ENCODE measurements around the gene TAF1C.

Gene TAF1C

DNA sequence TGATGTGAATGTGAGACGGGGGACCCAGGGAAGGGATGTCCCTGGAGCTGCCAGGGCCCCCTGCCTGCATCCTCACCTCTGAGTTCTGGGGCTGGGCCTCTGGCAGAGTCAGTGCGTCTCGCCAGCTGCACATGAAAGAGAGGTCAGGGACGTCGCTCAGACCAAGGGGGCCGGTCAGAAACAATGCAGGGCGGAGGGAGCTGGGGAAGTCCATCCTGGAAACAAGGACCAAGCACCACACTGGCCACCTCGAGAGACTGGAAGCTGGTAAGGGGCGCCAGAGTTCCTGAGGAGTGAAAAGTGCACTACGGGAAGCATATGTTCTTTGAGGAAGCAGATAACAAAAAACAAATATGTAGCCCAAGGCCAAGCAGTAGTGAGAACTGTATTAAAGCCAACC is 2.1 kb downstream of the TAF1C start:
- TF ChIP-seq, protein P1, sequence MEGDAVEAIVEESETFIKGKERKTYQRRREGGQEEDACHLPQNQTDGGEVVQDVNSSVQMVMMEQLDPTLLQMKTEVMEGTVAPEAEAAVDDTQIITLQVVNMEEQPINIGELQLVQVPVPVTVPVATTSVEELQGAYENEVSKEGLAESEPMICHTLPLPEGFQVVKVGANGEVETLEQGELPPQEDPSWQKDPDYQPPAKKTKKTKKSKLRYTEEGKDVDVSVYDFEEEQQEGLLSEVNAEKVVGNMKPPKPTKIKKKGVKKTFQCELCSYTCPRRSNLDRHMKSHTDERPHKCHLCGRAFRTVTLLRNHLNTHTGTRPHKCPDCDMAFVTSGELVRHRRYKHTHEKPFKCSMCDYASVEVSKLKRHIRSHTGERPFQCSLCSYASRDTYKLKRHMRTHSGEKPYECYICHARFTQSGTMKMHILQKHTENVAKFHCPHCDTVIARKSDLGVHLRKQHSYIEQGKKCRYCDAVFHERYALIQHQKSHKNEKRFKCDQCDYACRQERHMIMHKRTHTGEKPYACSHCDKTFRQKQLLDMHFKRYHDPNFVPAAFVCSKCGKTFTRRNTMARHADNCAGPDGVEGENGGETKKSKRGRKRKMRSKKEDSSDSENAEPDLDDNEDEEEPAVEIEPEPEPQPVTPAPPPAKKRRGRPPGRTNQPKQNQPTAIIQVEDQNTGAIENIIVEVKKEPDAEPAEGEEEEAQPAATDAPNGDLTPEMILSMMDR (IDR thresholded peaks at IDR 0.05; ENCODE audit: control extremely low read depth, extremely low read depth, low read depth, missing control alignments): no peak
- no peak for DNase-seq (ENCODE audit: extremely low spot score)
- POLR2A ChIA-PET: no interaction called here
- CTCF ChIA-PET: interaction anchor here (1.4 to 2.1 kb wide), 3 partner anchors 9 to 68 kb away, joined by 3 to 5 read pairs (median 3); partner anchors contain the start of gene MBTPS1

DNA sequence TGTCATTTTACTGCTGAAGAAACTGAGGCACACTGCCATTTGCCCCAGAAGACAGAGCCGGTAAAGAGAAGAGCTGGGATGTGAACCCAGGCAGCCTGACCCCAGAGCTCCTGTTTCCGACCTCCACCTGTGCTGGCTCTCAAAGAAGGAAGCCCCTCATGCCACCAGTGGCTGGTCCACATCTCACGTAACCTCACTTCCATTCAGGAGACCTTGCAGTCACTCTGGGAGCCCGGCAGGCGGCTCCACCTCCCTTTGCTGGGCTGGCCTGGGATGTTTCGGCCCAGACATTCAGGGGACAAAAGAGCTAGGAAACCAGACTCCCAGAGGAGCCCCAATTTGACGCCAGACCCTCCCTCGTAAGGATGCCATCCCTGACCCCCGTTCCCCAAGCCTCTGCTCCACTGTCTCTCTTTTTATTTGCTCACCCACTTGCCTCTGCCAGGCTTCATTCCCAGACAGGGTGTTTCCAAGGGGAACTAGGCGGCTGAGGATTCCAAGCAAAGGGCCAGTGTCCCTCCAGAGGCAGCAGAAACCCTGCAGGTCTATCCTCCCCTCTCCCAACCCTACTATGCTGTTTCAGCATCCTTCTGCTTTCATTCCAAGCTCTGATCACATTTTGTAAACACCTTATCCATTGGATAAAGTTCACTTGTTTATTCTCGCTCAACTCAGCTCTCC is 2.8 kb downstream of the TAF1C start:
- CTCF ChIA-PET: interaction anchor here (1.2 to 2.1 kb wide), 4 partner anchors 8 to 96 kb away, joined by 3 to 5 read pairs (median 3); partner anchors contain the start of gene MBTPS1
- no peak for DNase-seq (ENCODE audit: extremely low spot score)
- TF ChIP-seq, protein P1 (IDR thresholded peaks at IDR 0.05; ENCODE audit: control extremely low read depth, extremely low read depth, low read depth, missing control alignments): no peak
- POLR2A ChIA-PET: no interaction called here

DNA sequence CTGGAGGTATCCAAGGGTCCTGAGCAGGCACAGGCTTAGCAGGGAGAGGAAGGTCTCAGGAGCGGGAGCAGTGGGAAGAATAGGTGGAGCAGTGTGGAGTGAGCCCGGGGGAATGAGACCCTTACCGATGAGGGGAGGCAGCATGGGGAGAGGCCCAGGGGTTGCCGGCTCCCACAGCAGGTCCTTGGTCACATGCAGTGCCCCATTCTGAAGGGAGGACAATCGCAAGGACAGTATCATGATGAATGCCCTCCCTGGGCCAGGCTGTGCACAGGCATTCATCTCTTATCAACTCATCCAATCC is 3.3 kb downstream of the TAF1C start:
- ChIA-PET POLR2A (no interaction called here), CTCF (interaction anchor here (1.2 to 2.1 kb wide), 2 partner anchors 13 to 96 kb away, joined by 3 to 5 read pairs; no protein-coding TSS in a partner anchor)
- no peak for DNase-seq (ENCODE audit: extremely low spot score)
- TF ChIP-seq, protein P1 (IDR thresholded peaks at IDR 0.05; ENCODE audit: control extremely low read depth, extremely low read depth, low read depth, missing control alignments): no peak

DNA sequence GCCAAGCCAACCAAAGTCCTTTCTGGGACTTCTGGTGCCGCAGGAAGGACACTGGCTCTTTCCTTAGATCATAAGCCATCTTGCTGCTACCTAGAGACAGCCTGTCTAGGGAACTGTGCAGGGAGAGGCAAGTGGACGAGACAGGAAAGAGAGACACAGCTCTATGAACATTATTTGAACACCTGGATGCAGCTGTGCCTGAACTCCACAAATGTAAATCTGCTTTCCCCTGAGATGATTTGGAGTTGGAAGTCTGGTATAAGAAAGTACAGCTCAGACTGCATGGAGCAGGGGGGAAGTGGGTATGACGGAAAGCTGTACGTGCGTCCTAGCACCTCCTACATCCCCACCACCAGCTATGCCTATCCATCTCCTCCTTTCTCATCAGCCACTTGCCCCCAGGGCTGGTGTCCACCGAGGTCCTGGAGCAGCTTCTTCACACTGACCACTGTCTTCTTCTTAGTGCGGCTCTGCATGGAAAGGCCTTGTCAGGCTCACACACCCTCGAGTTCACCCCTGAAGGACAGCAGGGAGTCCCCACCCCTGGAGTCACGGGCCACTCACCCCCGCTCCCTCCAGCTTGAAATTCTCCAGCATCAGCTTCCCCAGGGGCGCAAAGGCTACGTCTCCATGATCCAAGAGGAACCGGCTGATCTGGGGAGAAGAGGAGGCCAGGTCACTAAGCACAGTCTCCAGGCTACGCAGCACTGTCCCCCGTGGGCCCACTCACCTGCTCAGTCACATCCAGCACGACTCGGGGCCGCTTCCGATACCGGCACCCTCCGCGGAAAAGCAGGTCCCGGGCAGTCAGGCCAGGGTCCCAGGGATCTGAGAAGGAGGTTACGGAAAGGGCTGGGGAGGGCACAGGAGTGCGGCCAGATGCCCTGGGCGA is 3.9 kb downstream of the TAF1C start:
- DNase-seq (ENCODE audit: extremely low spot score): no peak
- CTCF ChIA-PET: interaction anchor here (0.8 to 1.2 kb wide), 3 partner anchors 94 to 98 kb away, joined by 3 to 4 read pairs (median 3); no protein-coding TSS in a partner anchor
- TF ChIP-seq, protein P1 (IDR thresholded peaks at IDR 0.05; ENCODE audit: control extremely low read depth, extremely low read depth, low read depth, missing control alignments): no peak
- POLR2A ChIA-PET: no interaction called here

DNA sequence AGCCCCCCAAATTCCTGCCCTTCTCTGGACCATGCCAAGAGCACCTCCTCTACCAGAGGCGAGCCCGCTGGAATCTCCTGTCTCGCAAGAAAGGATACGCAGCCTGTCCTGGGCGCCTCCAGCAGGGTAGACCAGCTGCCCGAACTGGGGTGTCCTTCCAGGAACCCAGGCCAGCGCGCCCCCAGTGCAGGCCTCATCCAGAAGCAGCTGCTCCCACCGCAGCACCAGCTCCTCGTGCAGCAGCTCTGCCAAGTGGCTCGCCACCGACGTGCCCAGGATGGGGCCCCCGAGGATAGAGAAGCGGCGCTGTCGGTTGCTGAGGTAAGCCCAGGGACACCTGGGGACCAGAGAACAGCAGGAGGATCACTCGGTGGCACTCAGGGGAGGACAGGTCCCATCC is 4.8 kb downstream of the TAF1C start:
- CTCF ChIA-PET: interaction anchor here (1.2 kb wide), 1 partner anchor 98 kb away, joined by 4 read pairs; no protein-coding TSS in a partner anchor
- POLR2A ChIA-PET: no interaction called here
- TF ChIP-seq, protein P1 (IDR thresholded peaks at IDR 0.05; ENCODE audit: control extremely low read depth, extremely low read depth, low read depth, missing control alignments): no peak
- DNase-seq (ENCODE audit: extremely low spot score): no peak

DNA sequence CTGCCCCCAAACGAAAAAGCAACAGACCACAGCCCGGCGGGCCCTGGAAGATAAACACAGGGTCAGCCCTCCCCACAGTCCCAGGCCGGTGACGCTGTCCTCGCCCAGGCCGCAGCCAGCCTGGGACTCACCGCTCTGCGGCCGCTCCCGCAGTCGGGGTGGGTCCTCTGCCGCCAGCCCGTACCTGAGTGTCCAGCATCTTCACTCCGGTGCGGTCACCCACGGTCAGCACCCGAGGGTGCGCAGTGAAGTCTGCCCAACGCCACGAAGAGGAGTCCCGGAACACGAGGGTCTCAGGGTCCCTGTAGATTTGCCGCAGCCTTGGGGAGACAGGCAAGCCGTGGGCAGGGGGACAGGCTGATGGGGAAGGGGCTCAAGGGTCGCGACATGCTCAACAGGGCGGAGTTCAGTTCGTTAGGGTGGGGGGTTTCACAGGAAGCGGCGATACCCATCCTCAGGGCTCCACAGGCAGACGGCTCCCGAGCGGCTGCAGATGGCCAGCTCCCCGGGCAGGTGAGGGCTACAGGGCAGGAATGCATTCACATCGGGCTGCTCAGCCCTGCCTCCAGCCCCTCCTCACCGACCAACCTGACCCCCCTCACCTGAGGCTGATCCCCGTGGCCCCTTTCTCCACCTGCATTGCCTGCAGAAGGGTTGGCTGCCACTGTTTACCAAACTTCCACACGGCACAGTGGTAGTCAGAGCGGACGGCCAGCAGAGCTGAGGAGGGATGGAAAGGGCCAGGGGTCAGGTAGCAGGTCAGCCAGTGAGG is 5.5 kb downstream of the TAF1C start:
- CTCF ChIA-PET: no interaction called here

More for the DNA sequence above, 5.5 kb downstream of the TAF1C start:
- POLR2A ChIA-PET: no interaction called here
- TF ChIP-seq, protein P1 (IDR thresholded peaks at IDR 0.05; ENCODE audit: control extremely low read depth, extremely low read depth, low read depth, missing control alignments): no peak
- DNase-seq (ENCODE audit: extremely low spot score): no peak
